T47D (cell line): ENCODE data around the gene PRKAR1B.

Source experiments
- DNase-seq, 2 experiments: peaks; one replicate each; pipeline versions ENCODE4 v3.0.0 to v3.0.0-alpha.2; 2011 to 2012; ENCODE audit warnings: low read depth in 1 of 2, low spot score in 1 of 2
- JUND ChIP-seq: IDR thresholded peaks from 2 replicates; pipeline ENCODE4 v1.6.1; 2012; ENCODE audit warnings: low read depth
- in situ Hi-C: cut with HindIII; loops from 2 replicates; pipeline ENCODE4 v1.10.0; 2016; ENCODE audit warnings: low sequenced_read_pairs, low pct_unique_long_range_greater_than_20kb

The PRKAR1B gene

GRCh38 chr7:742791-743190, 15.7 kb upstream of the PRKAR1B start:
- no peak for TF ChIP-seq JUND
- in situ Hi-C loops, result no loop called here

GRCh38 chr7:741850-742249, 14.8 kb upstream of the PRKAR1B start:
- no peak for TF ChIP-seq JUND
- in situ Hi-C loops, result no loop called here
- no peak for DNase-seq

More at GRCh38 chr7:742791-743190, 15.7 kb upstream of the PRKAR1B start:
- DNase-seq, result no peak

GRCh38 chr7:741191-741671, 14.2 kb upstream of the PRKAR1B start:
- TF ChIP-seq JUND, result no peak
- in situ Hi-C loops, result no loop called here
- no peak for DNase-seq

GRCh38 chr7:739983-740942, 13.2 kb upstream of the PRKAR1B start:
- in situ Hi-C loops, result no loop called here
- TF ChIP-seq JUND, result no peak
- DNase-seq, result no peak

- TF ChIP-seq JUND, result no peak
- in situ Hi-C loops, result no loop called here
- no peak for DNase-seq
Observed at GRCh38 chr7:739455-739982, 12.4 kb upstream of the PRKAR1B start.

- in situ Hi-C loops, result no loop called here
- no peak for TF ChIP-seq JUND
- DNase-seq, result no peak
Observed at GRCh38 chr7:738723-739454, 11.8 kb upstream of the PRKAR1B start.

- in situ Hi-C loops, result no loop called here
- no peak for DNase-seq
- no peak for TF ChIP-seq JUND
Observed at GRCh38 chr7:738241-738640, 11.2 kb upstream of the PRKAR1B start.

- no peak for DNase-seq
- TF ChIP-seq JUND, result no peak
- in situ Hi-C loops, result no loop called here
Observed at GRCh38 chr7:734808-735207, 7.7 kb upstream of the PRKAR1B start.

GRCh38 chr7:734214-734613, 7.1 kb upstream of the PRKAR1B start:
- no peak for DNase-seq
- in situ Hi-C loops, result no loop called here
- no peak for TF ChIP-seq JUND

GRCh38 chr7:732556-732955, 5.5 kb upstream of the PRKAR1B start:
- no peak for TF ChIP-seq JUND
- in situ Hi-C loops, result no loop called here
- DNase-seq, result no peak

GRCh38 chr7:732094-732541, 5.0 kb upstream of the PRKAR1B start:
- TF ChIP-seq JUND, result no peak
- in situ Hi-C loops, result no loop called here
- DNase-seq, result peak; percentile 70 to 80

GRCh38 chr7:731440-732085, 4.5 kb upstream of the PRKAR1B start:
- in situ Hi-C loops, result no loop called here
- DNase-seq, result no peak
- no peak for TF ChIP-seq JUND
